Measurements from ENCODE around the gene NPFFR1. TPM values are rescaled to one million over a fixed set of nuclear protein-coding genes. Genes with fewer than 3 reads are reported as not detected.

The NPFFR1 gene
- total RNA-seq, 1 experiment from 2014 or later, result 0.02 TPM

GRCh38 chr10:70266701-70267100 lies 17.1 kb downstream of the NPFFR1 start:
- H3K27ac ChIP-seq (ENCODE audit: low read depth, low read length, poor library complexity, severe bottlenecking), result no peak overlapping the region
- no TSS peak for BruUV-seq (replicated peaks)
- H3K9me3 ChIP-seq (ENCODE audit: low read depth, low read length, poor library complexity, severe bottlenecking), result no peaks in the 10 kb centered on the region
- no peaks in the 10 kb centered on the region for H3K36me3 ChIP-seq (ENCODE audit: insufficient read depth, low read length, poor library complexity, severe bottlenecking)
- intact Hi-C loops (cut with micrococcal nuclease; ENCODE audit: unreplicated experiment), result no loop called here
- ChIA-PET POLR2A (ENCODE audit: low non-redundant PET) (no interaction called here), CTCF (interaction anchor here (0.8 to 1.3 kb wide), 2 partner anchors 98 to 115 kb away, joined by 3 read pairs; no protein-coding TSS in a partner anchor)
- H3K27me3 ChIP-seq (replicated peaks; ENCODE audit: insufficient read depth, low read depth, low read length, poor library complexity), result no peaks in the 10 kb centered on the region
- no peak for DNase-seq (ENCODE audit: low spot score)
- H3K4me1 ChIP-seq (ENCODE audit: insufficient read depth, low read length, poor library complexity, severe bottlenecking), result no peaks in the 10 kb centered on the region
- no peak overlapping the region for H3K4me3 ChIP-seq (ENCODE audit: low read depth, low read length, poor library complexity, severe bottlenecking)
- no peak for TF ChIP-seq CTCF (conservative IDR thresholded peaks at IDR 0.05; ENCODE audit: low read depth, low read length)

- ChIA-PET POLR2A (ENCODE audit: low non-redundant PET) (no interaction called here), CTCF (no interaction called here)
- TF ChIP-seq EZH2 (IDR thresholded peaks at IDR 0.05; ENCODE audit: borderline replicate concordance, low read depth, low read length, poor library complexity, severe bottlenecking) (no peak), CTCF (conservative IDR thresholded peaks at IDR 0.05; ENCODE audit: low read depth, low read length) (no peak)
- intact Hi-C loops (cut with micrococcal nuclease; ENCODE audit: unreplicated experiment), result no loop called here
- Histone ChIP-seq H3K4me3 (ENCODE audit: low read depth, low read length, poor library complexity, severe bottlenecking) (no peak overlapping the region), H3K9me3 (ENCODE audit: low read depth, low read length, poor library complexity, severe bottlenecking) (no peaks in the 10 kb centered on the region), H3K4me1 (ENCODE audit: insufficient read depth, low read length, poor library complexity, severe bottlenecking) (no peaks in the 10 kb centered on the region), H3K27ac (ENCODE audit: low read depth, low read length, poor library complexity, severe bottlenecking) (no peak overlapping the region), H3K36me3 (ENCODE audit: insufficient read depth, low read length, poor library complexity, severe bottlenecking) (no peaks in the 10 kb centered on the region), H3K27me3 (replicated peaks; ENCODE audit: insufficient read depth, low read depth, low read length, poor library complexity) (no peaks in the 10 kb centered on the region)
- DNase-seq (ENCODE audit: low spot score), result no peak
- BruUV-seq (replicated peaks), result no TSS peak
Measured at GRCh38 chr10:70266056-70266455, 17.7 kb downstream of the NPFFR1 start.

GRCh38 chr10:70265032-70265689 lies 18.6 kb downstream of the NPFFR1 start:
- CTCF ChIA-PET, result interaction anchor here (0.9 to 1.4 kb wide), 3 partner anchors 44 to 99 kb away, joined by 3 to 6 read pairs (median 6); no protein-coding TSS in a partner anchor
- TF ChIP-seq CTCF (conservative IDR thresholded peaks at IDR 0.05; ENCODE audit: low read depth, low read length) (peak; percentile 56), EZH2 (IDR thresholded peaks at IDR 0.05; ENCODE audit: borderline replicate concordance, low read depth, low read length, poor library complexity, severe bottlenecking) (no peak)

More at GRCh38 chr10:70265032-70265689, 18.6 kb downstream of the NPFFR1 start:
- no peaks in the 10 kb centered on the region for H3K36me3 ChIP-seq (ENCODE audit: insufficient read depth, low read length, poor library complexity, severe bottlenecking)
- H3K27ac ChIP-seq (ENCODE audit: low read depth, low read length, poor library complexity, severe bottlenecking), result no peak overlapping the region
- intact Hi-C loops (cut with micrococcal nuclease; ENCODE audit: unreplicated experiment), result no loop called here
- no peaks in the 10 kb centered on the region for H3K9me3 ChIP-seq (ENCODE audit: low read depth, low read length, poor library complexity, severe bottlenecking)
- POLR2A ChIA-PET (ENCODE audit: low non-redundant PET), result no interaction called here
- H3K4me1 ChIP-seq (ENCODE audit: insufficient read depth, low read length, poor library complexity, severe bottlenecking), result no peaks in the 10 kb centered on the region
- no peak for DNase-seq (ENCODE audit: low spot score)
- H3K27me3 ChIP-seq (replicated peaks; ENCODE audit: insufficient read depth, low read depth, low read length, poor library complexity), result no peaks in the 10 kb centered on the region
- no peak overlapping the region for H3K4me3 ChIP-seq (ENCODE audit: low read depth, low read length, poor library complexity, severe bottlenecking)
- no TSS peak for BruUV-seq (replicated peaks)
